HG03103 (cell line): ENCODE results near the gene TAC3.
"Not testable (repeated sequence)": the region's sequence is repeated elsewhere in the genome, so short reads cannot be mapped to it uniquely, and the experiment has no call there.

ENCODE experiments used
- ATAC-seq: cut with Tn5 transposase; IDR thresholded peaks from one replicate; pipeline ENCODE4 v1.9.1; 2021; ENCODE audit warnings: low read depth; ENCODE audit not compliant: unreplicated experiment

Gene TAC3

GRCh38 chr12:57016348-57016747 is at the start of gene TAC3:
Gene TAC3 (minus strand): TSS chr12:57016529. CDS start chr12:57015797, 732 bp downstream.
- ATAC-seq: no peak

- ATAC-seq: peak; percentile 64
Observed at GRCh38 chr12:57063991-57064685, 47.8 kb upstream of the TAC3 start.

DNA sequence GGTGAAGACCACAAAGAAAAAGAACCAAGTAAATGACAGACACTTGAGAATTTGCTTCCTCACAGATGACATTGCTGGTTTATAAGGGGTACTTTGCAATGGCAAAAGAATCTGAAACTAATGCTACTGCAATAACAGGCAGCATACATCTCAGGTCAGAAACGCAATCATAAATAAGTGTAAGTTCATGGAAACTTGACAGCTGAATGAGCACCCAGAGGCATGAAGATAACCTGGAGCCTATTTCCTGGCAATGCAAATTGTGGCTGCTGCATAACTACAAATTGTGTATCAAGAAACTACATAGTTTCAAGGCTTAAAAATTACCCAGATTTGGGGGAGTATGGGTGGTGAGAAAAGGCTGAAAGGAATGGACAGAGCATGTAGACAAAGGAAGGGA is 42.1 kb upstream of the TAC3 start:
- no peak for ATAC-seq

- ATAC-seq: no peak
Observed at GRCh38 chr12:57057067-57057751, 40.9 kb upstream of the TAC3 start.

- no peak for ATAC-seq
Observed at GRCh38 chr12:57055824-57056223, 39.5 kb upstream of the TAC3 start.

DNA sequence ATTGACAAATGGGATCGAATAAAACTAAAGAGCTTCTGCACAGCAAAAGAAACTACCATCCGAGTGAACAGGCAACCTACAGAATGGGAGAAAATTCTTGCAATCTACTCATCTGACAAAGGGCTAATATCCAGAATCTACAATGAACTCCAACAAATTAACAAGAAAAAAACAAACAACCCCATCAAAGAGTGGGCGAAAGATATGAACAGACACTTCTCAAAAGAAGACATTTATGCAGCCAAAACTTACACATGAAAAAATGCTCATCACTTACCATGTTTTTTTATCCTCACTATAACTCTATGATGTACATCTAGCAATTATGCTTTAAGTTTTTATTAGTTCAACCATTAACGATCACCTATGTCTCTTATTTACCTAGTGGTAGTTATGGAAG is 37.6 kb upstream of the TAC3 start:
- ATAC-seq: not testable (repeated sequence)

DNA sequence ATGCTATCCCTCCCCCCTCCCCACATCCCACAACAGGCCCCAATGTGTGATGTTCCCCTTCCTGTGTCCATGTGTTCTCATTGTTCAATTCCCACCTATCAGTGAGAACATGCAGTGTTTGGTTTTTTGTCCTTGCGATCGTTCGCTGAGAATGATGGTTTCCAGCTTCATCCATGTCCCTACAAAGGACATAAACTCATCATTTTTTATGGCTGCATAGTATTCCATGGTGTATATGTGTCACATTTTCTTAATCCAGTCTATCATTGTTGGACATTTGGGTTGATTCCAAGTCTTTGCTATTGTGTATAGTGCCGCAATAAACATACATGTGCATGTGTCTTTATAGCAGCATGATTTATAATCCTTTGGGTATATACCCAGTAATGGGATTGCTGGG is 36.8 kb upstream of the TAC3 start:
- not testable (repeated sequence) for ATAC-seq

DNA sequence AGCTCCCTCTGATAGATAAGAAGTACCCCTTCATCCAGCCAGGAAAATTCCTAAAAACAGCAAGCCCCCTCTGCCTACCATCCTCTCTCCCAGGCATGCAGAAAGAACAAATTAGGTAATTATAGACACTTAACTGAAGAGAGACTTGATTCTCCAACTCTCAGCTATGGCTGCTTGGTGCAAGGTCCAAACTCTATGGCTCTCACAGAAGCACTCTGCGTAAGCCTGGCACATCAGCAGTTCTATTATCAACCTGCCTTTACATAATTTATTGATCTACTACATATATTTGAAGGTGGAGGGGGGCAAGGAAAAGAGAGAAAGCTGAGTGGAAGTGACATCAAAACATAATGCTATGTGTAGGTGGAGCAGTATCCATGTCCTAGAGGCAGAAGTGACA is 34.7 kb upstream of the TAC3 start:
- ATAC-seq: no peak

GRCh38 chr12:57049890-57050289 is 33.6 kb upstream of the TAC3 start, which contains the start of gene MYO1A:
Gene MYO1A (minus strand): TSS chr12:57050129. CDS start chr12:57048323, 1,806 bp downstream.
- ATAC-seq: no peak

GRCh38 chr12:57049119-57049446 is 32.8 kb upstream of the TAC3 start:
- ATAC-seq: no peak

GRCh38 chr12:57048423-57049118 is 32.2 kb upstream of the TAC3 start:
- ATAC-seq: no peak

GRCh38 chr12:57047981-57048380 is 31.7 kb upstream of the TAC3 start:
- no peak for ATAC-seq

DNA sequence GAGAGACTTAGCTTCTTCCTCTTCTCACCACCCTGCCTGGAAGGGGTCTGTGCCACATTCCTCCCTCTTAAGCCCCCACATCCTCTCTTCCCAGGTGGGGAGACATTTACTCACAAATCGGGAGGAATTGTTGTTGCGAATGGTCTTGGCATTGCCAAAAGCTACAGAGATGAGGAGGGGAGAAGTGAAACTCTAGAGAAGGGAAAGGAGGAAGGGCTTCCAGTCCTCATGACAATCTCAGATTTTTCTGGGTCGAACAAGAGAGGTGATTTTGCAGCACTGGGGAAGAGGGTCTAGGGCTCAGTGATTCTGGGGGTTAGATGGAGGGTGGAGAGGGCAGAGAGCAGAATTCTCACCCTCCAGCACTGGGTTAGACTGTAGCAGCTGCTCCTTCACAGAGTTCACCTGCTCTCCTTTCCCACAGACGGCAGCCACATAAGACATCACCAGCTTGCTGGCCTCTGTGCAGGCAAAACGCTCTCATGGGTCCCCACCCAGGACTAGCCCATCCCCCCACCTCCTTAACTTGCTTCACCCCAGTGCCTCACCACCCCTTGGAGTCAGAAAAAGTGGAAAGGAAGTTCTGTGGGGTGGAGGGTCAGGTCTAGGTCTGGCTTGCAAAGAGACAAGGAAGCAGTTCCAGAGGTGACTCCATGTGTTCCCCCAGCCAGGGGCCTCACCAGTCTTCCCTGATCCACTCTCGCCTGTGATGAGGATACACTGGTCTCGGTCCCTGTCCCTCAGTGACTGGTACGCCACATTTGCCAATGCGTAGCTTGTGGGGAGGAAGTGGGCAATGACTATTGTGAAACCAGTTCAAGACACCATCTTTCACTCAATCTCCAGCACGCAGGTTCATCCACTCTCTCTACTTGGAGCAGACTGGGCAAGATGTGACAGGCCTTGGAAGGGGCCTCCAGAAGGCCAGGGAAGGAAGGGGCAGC is 30.9 kb upstream of the TAC3 start:
- no peak for ATAC-seq

DNA sequence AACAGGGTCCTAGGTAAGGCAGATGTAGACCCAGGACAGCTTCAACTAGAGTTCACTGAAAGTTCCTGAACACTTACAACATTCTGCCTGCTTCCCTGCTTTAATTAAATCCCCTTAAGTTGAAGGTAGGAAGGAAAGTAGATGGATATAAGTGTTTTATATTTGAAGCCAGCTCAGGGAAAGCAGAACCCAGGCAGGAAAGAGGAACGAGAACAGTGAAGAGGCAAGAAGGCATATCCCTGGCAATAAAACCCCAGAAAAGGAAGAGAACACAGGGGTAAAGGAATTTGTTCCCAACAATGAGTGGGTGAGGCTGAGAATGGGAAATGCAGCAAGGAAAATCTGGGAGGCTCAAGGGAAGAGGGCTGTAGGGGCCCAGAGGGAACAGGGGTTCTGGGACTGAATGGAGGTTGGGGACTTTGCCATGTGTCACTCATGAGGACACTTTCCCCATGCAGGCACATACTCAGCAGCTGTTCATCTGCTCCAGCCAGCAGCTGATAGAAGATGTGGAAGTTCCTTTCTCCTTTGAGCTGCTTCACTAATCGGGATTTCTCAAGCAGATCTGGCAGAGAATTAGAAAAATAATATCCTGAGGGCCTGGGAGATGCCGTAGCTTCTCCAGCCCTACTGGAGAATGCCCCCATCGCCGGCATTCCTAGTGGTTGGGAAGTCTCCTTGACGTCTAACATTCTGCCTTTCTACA is 29.9 kb upstream of the TAC3 start:
- no peak for ATAC-seq

DNA sequence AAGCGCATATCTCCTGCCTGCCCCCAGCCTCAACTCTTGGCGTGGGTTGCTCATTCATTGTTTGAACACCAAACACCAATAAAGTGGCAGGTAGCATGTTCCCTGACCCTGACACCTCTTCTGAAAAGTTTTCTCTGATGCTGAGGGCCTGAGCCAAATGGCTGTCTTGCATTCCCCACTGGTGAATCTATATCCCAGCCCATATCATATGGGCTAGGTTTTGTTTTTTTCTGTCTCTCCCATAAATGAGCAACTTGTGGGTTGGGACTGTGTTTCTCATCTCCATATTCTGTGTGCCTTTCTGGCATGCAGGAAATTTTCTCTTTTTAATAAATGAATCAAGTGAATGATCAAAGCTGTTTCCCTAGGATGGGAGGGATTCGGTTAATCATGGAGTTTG is 28.6 kb upstream of the TAC3 start:
- no peak for ATAC-seq

DNA sequence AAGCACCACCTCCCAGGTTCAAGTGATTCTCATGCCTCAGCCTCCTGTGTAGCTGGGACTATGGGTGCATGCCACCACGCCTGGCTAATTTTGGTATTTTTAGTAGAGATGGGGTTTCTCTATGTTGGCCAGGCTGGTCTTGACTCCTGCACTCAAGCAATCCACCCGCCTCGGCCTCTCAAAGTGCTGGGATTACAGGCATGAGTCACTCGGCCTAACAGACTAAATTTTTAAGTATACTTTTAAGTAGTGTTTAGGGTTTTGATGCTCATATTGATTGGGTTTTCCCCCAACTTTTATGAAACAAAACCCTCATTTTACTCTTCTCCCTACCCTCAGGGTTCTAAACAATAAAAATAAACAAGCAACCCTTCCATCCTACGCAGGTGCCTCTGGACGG is 28.1 kb upstream of the TAC3 start:
- no peak for ATAC-seq

GRCh38 chr12:57042695-57043094 is 26.4 kb upstream of the TAC3 start:
- ATAC-seq: no peak

DNA sequence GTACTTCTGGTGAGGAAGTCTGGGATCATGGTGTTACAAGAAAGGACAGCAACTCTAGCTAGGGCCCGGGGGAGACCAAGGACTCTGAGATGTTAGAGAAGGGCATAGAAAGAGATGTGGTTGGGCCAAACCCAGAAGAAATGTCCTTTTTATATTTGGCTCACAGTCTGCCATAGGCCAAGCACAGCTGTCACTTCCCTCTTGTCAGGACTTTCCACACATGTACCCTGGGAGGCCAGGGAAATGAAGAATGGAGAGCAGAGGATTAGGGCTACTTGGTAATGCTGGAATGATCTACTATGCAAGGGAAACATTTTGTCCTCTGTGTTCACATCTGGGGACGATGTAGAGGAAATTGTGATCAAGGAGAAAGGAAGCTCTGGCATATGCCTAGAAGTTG is 24.4 kb upstream of the TAC3 start:
- ATAC-seq: no peak

DNA sequence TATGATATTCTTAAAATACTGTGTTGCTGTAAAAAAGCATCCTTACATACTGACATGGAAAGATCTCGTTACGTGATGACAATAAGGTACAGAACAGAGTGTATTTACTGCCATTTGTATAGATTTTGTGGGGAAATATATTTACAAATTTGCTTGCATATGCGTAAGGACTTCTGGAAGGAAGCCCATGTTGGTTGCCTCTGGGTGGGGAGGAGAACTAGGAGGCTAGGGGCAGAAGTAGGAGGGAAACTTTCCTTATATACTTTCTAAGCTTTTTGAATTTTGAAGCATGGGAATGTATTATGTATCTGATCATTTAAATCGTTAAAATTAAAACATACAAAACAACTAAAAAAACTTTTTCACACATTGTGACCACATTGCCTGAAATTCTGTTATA is 23.9 kb upstream of the TAC3 start:
- no peak for ATAC-seq
